ENCODE results near the gene CGB8. TPM values are rescaled to one million over a fixed set of nuclear protein-coding genes. Genes with fewer than 3 reads are reported as not detected.
"Not testable (repeated sequence)": the region's sequence is repeated elsewhere in the genome, so short reads cannot be mapped to it uniquely, and the experiment has no call there.

CGB8 gene
- total RNA-seq, 1 donor from 2014 or later = not detected

- TF ChIP-seq, protein P1, sequence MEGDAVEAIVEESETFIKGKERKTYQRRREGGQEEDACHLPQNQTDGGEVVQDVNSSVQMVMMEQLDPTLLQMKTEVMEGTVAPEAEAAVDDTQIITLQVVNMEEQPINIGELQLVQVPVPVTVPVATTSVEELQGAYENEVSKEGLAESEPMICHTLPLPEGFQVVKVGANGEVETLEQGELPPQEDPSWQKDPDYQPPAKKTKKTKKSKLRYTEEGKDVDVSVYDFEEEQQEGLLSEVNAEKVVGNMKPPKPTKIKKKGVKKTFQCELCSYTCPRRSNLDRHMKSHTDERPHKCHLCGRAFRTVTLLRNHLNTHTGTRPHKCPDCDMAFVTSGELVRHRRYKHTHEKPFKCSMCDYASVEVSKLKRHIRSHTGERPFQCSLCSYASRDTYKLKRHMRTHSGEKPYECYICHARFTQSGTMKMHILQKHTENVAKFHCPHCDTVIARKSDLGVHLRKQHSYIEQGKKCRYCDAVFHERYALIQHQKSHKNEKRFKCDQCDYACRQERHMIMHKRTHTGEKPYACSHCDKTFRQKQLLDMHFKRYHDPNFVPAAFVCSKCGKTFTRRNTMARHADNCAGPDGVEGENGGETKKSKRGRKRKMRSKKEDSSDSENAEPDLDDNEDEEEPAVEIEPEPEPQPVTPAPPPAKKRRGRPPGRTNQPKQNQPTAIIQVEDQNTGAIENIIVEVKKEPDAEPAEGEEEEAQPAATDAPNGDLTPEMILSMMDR (IDR thresholded peaks at IDR 0.05; ENCODE audit: unreplicated experiment) = no peak
- Mint-ChIP-seq H3K4me3 (no peak overlapping the region), H3K4me1 (peaks cover 6% of the 10 kb centered on the region), H3K9me3 (no peaks in the 10 kb centered on the region), H3K27me3 (ENCODE audit: low read depth) (peaks cover 41% of the 10 kb centered on the region), H3K27ac (no peak overlapping the region), H3K36me3 (no peaks in the 10 kb centered on the region)
- no peak for DNase-seq (ENCODE audit: low spot score in 2 of 2, unreplicated experiment in 2 of 2)
Measured at GRCh38 chr19:49020931-49021895, 27.7 kb downstream of the CGB8 start.

DNA sequence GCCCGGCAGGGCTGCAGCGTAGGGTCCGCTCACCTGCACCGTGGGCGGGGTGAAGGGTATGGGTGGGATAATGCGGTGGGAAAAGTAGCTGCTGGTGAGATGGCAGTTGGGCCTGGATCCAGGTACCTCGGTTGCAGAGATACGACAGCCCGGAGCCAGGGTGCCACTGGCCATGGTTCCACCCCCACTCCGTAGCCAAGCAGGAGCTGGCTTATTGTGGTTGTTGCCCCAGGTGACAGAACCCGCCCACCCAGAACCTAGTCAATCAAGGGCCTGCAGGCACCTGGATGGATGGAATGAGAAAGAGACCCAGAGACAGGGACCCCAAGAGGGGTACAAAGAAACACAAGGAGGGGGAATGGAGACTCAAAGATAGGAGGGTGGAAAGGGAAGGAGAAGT lies 28.6 kb downstream of the CGB8 start:
- no peak for DNase-seq (ENCODE audit: low spot score in 2 of 2, unreplicated experiment in 2 of 2)
- Mint-ChIP-seq H3K4me3 (no peak overlapping the region), H3K27me3 (ENCODE audit: low read depth) (peaks cover 41% of the 10 kb centered on the region), H3K36me3 (peaks cover 6% of the 10 kb centered on the region), H3K4me1 (peaks cover 6% of the 10 kb centered on the region), H3K27ac (no peak overlapping the region), H3K9me3 (no peaks in the 10 kb centered on the region)
- TF ChIP-seq, protein P1 (IDR thresholded peaks at IDR 0.05; ENCODE audit: unreplicated experiment) = no peak

- Mint-ChIP-seq H3K4me1 (peaks cover 6% of the 10 kb centered on the region), H3K27ac (no peak overlapping the region), H3K27me3 (ENCODE audit: low read depth) (peaks cover 41% of the 10 kb centered on the region), H3K4me3 (peak overlapping the region; percentile 13), H3K9me3 (no peaks in the 10 kb centered on the region), H3K36me3 (peaks cover 7% of the 10 kb centered on the region)
- TF ChIP-seq, protein P1 (IDR thresholded peaks at IDR 0.05; ENCODE audit: unreplicated experiment) = peak; percentile 14
- no peak for DNase-seq (ENCODE audit: low spot score in 2 of 2, unreplicated experiment in 2 of 2)
Measured at GRCh38 chr19:49019242-49019932, 29.5 kb downstream of the CGB8 start.

DNA sequence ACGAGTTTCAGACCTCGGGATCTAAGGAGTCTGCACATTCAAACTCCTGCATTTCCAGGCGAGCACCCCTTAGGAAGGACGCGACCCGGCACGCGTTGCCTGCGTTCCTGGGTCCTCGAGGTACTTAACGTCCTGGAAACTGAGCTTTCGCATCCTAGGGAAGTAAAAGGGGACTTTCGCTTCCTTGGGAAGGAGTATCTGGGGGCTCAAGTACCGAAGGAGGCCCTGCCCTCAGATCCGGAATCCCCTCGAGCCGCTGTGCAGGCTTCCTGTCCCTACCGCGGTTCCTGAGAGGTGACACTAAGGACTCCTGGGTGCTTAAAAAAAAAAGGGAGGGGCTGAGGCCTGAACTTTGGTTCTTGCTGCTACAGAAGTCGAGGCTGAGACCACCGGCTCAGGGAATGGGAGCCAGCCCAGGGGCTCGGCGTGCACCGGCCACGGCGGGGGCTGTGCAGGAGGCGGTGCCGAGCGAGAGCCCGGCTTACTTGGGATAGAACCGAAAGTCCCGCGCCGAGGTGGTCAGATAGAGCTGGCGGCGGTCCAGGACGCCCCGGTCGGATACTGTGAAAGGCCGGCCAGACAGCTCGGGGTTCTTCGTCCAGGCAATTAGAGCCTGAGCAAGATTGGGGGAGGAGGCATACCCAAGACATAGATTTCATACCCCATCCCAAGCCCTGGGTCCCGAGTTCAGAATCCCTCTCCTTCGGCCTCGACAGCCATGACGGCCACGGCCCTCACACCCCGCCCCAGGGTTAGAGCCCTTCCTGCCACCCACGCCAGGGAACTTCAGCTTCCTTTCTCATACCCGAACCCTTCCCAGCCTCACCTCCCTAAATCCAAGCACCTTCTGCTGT lies 30.3 kb downstream of the CGB8 start:
- H3K4me1 Mint-ChIP-seq; DNase-seq (ENCODE audit: low spot score in 2 of 2, unreplicated experiment in 2 of 2); H3K27ac Mint-ChIP-seq; H3K9me3 Mint-ChIP-seq: not testable (repeated sequence)
- Mint-ChIP-seq H3K4me3 (peak overlapping the region; percentile 48), H3K36me3 (peaks cover 13% of the 10 kb centered on the region), H3K27me3 (ENCODE audit: low read depth) (peaks cover 41% of the 10 kb centered on the region)

DNA sequence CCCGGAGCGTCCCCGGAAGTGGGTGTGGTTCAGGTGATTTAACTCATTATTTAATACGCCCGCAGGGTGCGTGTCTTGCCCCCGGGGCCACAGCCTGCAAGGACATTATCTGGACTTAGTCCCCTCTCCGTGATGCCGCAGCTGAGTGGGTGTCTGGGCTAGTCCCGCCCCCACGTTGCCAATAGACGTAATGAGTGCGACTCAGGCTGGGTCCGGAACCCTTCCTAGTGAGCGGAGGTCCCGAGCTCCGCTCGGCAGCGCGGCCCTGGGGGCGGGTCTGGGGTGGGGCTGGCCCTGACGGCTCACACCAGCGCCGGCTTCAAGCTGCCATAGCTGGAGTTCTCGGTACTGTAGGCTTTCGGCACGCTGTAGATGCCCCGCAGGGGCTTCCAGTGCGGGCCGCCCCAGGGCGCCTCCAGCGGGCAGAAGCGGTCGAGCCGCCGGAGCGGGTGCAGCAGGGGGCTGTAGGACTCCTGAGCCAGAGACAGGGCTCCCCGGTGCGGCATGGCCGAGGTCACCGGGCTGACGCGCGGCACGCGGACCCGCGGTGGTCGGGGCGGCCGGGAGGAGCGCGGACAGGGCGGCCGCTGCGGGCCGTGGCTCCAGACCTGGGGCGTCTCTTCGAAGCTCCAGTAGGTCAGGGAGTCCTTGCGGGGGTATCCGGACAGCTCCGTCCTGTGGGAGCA lies 31.1 kb downstream of the CGB8 start:
- Mint-ChIP-seq H3K4me3 (peak overlapping the region; percentile 48), H3K27ac (no peak overlapping the region), H3K9me3 (no peaks in the 10 kb centered on the region), H3K36me3 (peaks cover 15% of the 10 kb centered on the region), H3K27me3 (ENCODE audit: low read depth) (peaks cover 41% of the 10 kb centered on the region), H3K4me1 (peaks cover 6% of the 10 kb centered on the region)
- peak; percentile 39 to 70 for DNase-seq (ENCODE audit: low spot score in 2 of 2, unreplicated experiment in 2 of 2)
- TF ChIP-seq, protein P1 (IDR thresholded peaks at IDR 0.05; ENCODE audit: unreplicated experiment) = no peak
